A549 treated with RU486 at 1 μM for 4 hours (cell line): ENCODE results near the gene LCA5L. TPM values are rescaled to one million over a fixed set of nuclear protein-coding genes. Genes with fewer than 3 reads are reported as not detected.

Experiments
- total RNA-seq: library from RNA; stranded (reverse); fragments of 200-300 nt; extraction: Qiagen RNA extraction; gene quantifications from 5 replicates; pipeline ENCODE4 v1.2.3, GENCODE V29; 2022; ENCODE audit warnings: low read depth

LCA5L gene
- 0.97 to 2.4 TPM (median 1.8 TPM) in 5 replicates for total RNA-seq

GRCh38 chr21:39445321-39446269, at the start of gene LCA5L:
Gene LCA5L (minus strand): TSS chr21:39445778. CDS start chr21:39428493, 17,285 bp downstream.

GRCh38 chr21:39451332-39452206, 6.0 kb upstream of the LCA5L start, which contains the start of gene SH3BGR:
Gene SH3BGR (plus strand): TSS chr21:39451970. CDS start chr21:39452097, 127 bp downstream.

Other genes with a start within 250 kb of the LCA5L start
- 6.3 to 11.7 TPM (median 10.8 TPM) in 5 replicates for gene BRWD1, start 132.1 kb downstream of the LCA5L start, total RNA-seq
- gene HMGN1, start 96.7 kb downstream of the LCA5L start, total RNA-seq = 179 to 225 TPM (median 193 TPM) in 5 replicates
- gene SH3BGR, start 6.2 kb upstream of the LCA5L start, total RNA-seq = 0.65 to 1.5 TPM (median 0.84 TPM) in 5 replicates
- 0.15 to 0.29 TPM (median 0.23 TPM) in 5 replicates for gene B3GALT5, start 167.2 kb upstream of the LCA5L start, total RNA-seq